ENCODE measurements around the gene VAV2.

The VAV2 gene

DNA sequence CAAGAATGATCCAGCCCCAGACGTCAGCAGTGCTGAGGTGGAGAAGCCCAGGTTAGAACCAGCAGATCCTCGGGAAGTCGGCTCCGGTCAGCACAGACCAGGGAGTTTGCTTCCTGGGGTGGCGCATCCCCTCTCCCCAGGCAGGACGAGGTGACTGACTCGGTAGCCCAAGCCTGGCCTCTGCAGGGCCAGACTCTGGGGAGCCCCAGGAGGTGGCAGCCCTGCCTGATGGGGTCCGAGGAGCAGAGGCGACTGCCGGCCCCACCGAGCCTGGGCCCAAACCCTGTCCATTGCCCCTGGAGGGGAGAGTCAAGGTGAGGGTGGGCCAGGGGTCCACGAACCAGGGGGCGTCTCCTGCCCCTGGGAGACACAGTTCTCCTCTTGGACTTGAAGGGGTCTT lies 201.1 kb downstream of the VAV2 start:
- no peak for DNase-seq

DNA sequence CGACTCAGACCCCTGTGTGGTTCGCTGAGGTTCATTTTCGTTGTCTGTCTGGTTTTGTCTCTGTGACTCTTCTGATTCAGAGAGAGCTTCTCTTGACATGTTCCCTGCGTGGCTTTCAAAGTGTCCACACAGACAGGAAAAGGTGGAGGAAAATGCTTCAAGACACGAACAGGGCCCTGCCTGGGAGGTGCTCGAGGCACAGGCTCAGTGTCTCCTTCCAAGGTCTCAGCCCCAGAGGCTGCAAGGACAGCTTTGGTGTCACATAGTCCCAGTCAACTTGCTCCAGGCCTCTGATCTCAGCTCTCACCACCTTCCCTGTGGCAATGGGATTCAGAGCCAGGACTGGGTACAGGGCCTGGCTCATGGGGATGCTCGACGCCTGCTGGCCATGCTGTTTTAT lies 202.3 kb downstream of the VAV2 start:
- no peak for DNase-seq

DNA sequence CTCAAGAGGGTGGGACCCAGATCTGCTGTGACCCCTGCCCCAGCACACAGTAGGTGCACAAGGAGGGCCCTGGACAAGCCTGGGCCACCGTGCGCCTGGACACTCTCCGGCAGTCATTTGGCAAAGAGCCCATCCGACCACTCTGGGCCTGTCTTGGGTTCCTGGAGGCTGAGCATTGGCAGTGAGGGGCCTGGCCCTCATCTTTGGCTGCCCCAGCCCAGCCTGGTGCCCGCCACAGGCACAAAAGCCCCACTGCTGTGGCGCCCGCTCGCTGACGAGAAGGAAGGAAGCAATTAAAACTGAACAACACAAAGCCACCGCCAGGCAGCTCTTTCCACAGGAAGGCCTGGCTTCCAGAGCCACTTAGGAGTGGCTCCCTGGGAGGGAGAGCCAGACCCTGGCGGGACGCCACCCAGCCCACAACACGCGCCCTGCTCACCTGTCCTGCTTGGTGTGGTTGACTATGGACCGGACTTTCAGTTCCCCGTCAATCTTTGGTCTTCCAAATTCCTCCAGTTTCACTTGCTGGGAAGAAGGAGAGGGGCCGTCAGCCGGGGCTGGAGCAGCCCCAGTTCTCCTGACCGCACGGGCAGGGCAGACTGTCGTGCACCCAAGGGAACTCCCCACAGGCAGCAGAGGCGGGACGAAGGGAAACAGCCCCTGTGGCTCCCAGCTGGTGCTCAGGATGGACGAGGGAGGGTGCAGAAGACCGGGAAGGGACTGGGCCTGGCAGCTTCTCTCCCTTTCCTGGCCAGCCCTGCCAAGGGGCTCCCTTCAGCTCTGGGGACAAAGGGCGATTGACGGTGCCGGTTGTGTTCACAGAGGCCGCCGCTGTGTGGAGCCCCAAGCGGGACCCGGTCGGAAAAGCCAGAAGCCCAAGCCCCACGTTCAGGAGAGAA lies 203.1 kb downstream of the VAV2 start:
- no peak for DNase-seq

DNA sequence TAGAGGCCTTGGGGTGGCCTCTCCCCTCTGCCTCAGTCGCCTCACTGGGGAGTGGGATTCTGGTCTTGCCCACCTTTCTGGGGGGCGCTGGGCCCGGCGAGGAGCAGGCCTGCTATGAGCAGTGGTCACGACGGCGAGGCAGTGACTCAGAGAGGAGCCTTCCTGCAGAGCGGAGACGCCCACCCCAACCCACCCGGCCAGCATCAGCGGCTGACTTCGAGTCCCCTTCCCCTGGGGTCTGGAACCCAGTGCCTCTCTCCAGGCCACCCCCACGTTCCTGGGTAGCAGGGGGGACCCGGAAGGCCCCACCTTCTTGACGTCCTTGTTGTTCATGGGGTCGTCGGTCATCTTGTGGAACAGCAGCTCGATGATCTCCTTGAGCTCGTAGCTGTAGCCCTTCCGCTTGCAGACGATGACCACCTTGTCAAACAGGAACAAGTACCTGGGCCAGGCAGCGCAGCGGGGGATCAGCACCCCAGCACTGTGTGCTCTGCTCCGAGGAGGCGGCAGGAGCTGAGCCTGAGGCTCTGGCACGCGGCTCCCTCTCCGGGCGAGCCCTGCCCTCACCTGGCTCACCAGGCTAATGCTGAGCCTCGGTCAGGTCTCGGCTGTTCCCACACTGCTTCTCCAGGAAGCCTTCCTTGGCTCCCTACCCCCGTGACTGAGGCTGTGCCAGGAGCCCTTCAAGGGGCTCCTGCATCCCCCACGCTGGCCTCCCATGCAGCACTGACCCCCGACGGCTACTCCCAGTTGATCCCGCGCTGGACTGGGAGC lies 203.9 kb downstream of the VAV2 start:
- DNase-seq, result no peak

DNA sequence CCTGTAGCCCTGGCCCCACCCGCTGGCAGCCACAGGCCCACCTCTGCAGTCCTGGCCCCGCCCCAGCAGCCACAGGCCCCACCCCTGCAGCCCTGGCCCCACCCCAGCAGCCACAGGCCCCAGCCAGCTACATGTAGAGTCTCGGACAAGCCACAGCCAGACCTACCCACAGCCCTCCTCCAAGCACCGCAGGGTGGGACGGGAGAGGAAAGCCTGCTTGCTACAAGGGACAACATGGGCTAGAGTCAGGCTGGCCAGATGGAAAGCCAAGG lies 204.4 kb downstream of the VAV2 start:
- no peak for DNase-seq

DNA sequence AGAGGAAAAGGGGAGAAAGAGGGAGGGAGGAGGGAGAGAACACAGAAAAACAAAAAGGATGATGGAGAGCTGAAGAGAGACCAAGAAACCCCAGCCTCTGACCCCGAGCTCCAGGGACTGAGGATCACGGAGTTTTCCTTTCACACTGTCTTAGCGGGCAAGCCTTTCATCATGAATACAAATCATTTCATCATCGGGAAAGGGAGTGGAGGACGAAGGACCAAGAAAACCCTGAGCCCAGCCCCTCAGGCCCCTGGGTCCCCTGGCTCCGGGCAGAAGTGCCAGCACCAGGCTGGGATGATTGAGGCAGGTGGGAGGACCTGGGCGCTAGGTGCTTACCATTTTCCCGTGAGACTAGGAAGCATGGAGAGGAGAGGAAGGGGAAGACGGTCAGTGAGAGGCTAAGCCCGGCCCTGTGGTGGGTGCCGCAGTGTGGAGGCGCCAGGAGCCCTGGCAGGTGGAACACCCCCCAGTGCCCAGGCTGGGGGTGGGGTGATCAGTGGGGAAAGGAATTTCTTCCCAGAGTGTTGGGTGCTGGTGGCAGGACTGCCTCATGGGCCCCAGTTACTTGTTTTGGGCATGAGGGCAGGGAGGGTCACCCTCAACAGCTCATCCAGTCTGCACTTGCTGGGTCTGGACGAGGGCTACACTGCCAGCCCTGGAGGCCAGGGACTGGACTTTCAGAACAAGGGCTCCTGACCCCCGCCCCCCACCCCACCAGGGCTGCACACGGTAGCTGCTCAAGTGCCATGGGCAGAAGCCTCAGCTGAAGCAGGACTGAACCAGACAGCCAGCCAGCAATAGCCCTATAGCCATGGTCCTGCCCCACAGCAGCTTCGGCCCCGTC lies 205.0 kb downstream of the VAV2 start:
- DNase-seq, result no peak

DNA sequence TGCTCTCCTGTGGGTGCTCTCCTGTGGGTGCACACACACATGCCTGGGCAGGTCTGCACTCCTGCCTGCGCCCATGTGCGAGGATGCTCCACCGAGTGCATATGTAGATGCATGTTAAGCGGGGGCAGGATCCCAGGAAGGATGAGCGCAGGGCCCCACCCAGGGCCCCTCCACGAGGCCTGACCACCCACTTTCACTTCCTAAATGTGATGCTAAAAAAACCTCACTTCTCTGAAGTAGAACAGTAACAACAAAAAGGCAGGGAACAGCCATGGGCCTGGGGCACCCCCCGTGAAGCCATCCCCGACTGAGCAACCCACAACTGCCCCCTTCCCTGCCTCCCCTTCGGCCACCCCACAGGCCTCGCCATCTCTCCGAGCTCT lies 205.8 kb downstream of the VAV2 start:
- no peak for DNase-seq

DNA sequence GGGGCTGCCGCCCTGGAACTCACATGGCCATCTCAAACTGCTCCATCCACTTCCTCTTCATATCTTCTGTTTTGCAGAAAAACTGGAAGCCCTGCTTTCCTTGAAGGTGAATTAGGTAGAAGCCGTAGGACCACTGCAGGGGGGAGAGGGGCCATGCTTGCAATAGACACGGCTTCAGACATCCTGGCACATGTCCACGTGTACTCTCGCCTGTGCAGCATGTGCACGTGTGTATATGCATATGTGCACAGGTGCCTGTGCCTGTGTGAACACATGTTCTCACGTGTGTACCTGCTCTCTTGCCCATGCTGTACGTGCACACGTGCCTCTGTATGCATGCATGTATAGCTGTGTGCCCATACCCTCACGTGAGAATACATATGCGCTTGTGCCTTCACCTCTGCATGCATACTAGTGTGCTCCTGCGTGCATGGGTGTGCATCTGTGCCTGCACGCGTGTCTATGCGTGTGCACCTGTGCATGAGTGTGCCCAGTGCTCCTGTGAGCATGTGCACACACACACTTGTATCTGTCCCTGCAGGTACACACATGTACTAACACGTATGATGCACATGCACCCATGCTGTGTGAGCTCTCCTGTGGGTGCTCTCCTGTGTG lies 206.3 kb downstream of the VAV2 start:
- DNase-seq, result no peak

DNA sequence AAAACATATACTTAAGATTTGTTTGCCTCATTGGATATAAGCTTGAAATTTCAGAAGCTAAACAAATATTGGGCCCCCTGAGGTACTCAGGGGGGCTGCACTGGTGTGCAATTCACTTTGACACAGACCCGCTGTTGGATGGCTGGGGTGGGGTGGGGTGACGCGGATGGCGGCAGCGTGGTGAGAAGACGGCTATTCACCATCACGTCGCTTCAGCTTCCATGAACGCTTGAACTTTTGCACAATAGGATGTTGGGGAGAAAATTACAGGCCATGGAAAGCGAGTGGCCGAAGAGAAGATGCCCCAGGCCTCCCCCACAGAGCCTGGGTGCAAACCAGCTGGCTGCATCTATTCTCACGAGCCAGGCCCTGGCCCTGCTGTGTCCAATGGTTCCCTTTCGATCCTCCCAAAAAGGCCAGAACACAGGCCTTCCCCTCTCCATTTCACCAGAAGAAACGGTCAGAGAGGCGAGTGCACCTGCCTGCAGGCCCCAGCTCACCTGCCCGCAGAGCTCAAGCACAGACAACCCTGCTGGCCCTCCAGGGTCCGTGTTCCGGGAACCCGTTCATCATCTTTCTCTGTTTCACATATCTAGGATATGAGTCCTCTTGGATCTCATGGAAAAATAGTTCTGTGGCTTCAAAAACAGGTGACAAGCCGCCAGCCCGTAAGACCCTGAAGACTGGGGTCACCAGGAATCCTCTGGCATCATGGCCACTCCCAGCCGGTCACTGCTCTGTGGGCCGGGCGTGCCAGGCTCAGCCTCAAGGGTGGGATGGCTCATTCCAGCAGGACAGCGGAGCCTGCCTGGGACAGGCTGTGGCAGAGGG lies 207.2 kb downstream of the VAV2 start:
- no peak for DNase-seq

DNA sequence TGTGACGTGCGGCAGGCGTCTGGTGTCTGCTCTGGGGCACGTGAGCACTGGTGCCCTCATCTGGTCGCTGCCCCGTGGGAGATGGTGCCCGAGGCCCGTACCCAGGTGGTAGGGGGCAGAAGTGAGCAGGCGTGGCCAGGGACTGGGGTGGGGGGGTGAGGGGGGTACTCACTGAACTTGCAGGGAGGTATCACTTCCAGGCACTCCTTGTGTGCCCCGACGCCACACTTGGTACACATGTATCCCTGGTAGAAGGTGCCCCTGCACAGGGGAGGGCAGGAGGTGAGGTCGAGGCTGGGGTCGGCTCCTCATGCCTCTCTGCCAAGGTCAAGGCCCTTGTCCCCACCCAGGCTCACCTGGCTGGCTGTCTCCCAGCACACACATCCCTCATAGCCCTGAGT lies 208.8 kb downstream of the VAV2 start:
- no peak for DNase-seq

DNA sequence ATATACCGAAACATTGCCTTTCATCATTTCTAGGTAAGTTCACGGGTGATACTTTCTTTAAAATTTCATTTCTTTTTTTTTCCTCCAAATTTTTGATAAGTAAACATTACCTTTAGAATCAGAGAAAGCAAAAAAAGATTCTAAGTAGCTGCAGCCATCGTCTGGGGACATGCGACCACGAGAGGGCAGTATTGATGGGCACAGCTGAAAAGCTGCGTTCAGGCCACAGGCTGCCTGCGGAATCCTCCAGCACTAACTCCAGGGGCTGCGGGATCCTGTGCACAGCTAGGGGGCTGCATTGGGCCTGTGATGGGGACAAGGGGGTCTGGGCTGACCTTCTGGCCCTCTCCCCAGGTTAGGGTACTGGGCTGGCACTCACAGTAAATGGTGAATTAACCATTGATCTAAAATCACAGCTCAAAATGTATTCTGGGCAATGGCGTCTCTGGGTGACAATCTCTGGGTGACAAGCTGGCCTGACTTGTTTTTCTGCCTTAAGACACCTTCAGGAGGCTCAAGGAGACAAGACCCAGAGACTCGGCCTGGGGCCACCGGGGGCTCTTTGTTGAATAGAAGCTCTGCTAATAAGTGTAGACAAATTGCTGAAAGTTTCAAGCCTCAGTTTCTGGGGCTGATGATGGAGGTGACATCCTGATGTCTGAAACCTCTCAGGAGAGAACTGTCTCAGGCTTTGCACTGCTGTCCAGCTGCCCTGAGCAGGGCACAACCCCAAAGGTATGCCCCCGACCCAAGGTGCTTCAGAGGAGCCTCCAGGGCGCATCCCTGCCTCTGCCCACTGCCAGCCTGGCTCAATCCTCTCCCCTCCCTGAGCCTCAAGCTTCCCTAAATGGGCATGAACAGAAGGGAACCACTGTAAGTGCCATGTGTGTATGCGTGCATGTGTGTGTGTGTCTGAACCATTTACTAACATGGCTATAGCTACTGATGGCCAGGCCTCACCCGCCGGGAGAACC lies 209.7 kb downstream of the VAV2 start:
- peak; percentile 67 for DNase-seq

DNA sequence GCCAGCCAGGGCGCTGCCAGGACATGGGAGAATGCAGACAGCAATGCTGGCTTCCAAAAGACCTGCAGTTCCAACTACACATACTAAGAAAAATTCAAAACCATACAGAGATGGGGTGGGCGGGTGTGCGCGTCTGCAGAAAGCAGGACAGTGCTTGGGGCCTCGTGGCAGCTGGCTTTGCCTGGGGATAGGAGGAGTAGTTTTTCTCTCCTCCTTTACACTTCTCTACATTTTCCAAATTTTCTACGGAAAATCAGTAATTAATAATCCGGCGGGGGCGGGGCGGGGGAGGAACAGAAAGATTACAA lies 210.3 kb downstream of the VAV2 start:
- no peak for DNase-seq

DNA sequence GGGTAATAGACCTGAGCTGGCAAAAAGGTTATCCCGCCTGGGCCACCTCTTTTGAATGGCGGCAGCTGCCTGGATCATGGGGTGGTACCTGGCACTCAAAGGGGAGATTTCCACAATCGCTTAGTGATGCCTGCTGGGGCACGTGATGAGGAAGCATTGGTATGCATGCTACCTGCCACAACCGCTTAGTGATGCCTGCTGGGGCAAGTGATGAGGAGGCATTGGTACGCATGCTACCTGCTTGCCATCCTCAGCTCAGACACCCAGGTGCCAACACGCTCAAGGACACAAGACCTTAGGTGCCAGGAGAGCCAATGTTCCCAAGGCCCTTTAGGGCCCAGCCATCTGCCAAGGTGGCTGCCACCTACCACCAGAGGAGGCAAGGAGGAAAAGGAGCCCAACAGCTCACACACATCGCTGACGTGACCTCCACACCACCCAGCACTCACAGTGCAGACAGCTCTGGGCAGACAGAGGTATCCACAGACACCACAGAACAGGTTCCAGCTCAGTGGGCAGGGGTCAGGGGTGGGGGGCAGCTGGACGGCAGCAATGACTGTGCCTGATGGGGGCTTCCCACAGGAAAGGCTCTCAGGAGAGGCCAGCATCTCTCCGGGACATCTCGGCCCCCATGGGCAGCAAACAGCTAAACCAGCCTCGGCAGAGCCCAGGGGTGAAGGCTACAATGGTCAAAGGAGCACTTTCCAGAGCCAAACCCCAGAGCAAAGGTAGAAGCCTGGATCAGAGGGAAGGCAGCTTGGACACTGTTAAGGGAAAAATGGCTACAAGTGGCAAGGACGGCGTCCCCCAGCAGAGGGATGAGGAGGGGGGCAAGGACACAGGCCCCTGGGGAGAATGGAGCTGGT lies 210.9 kb downstream of the VAV2 start:
- no peak for DNase-seq

DNA sequence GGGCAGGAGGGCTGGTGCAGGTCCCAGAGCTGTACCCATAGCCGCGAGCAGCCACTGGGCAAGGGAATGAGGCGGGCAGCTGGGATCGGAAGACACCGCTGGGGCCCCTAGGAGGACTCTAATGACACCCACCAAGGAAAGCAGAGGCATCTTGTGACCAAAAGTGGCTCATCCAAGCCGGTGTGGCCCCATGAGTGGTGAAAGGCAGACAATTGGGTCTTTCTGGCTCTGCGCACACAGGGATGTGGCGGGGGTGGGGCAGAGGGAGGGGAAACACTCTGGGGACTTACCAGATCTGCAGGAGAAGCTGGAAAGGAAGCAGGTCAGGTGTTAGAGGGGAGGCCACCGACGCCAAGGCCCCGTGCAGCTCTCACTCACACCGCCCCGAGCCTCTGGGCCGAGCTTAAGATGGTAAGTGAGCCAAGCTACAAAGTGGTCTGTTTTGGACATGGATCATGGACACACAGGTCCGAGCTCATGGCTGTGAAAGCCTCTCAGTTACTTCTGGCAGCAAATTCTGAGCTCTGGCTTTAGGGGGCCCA lies 211.6 kb downstream of the VAV2 start:
- no peak for DNase-seq

DNA sequence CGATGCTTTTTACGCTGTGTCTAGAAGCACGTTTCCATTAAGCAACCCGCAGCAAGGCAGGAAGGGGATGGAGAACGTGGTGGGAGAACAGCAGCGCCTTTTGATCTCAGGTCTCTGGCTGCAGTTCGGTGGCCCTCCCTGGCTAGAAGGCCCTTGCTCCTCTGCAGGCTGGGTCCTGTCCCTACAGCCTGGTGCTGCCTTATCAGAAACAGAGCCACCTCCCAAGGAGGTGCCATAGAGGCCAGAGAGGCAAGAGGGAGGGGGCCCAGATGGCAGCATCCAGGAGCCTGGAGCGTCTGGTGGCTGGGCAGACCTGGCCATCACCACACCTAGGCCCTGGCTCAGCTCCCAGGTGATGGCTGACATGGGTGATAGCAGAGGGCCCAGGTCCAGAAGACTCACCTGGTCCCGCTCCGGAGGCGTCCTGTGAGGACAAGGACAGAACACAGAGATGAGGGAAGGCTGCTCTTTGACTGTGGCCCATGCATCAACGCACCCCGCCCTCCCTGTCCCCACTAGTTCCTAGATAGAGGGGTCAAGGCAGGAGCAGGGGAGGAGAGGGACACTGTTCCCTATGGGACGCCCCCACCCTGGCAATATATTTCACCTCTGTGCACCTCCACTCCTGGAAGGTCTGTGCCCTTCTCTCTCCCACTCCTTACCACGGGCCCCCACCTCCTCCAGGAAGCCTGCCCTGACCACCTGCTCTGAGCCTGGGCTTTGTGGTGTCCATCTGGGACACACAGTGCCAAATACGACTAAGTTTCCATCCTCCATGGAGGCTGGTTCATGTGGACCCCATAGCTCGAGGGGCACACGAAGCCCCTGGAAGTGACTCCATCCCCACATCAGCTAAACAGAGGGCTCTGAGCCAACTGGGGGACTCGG lies 212.4 kb downstream of the VAV2 start:
- no peak for DNase-seq

DNA sequence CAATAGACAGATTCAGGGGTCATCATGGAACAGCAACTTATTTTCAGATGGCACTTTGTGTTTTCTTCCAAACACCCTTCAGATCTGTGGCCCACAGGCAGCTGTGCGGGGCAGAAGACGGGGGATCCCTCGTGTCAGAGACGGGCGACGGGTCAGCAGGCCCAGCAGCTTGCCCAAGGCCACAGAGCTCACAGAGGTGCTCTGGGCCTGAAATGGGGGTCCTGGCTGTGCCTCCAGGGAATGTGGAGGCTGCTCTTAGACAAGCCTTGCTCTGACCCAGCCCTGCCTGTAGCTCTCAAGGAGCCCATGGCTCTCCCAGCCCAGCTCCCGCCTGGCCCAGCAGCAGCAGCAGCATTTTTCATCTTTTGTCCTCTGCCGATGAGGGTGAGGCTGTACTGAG lies 213.0 kb downstream of the VAV2 start:
- no peak for DNase-seq

DNA sequence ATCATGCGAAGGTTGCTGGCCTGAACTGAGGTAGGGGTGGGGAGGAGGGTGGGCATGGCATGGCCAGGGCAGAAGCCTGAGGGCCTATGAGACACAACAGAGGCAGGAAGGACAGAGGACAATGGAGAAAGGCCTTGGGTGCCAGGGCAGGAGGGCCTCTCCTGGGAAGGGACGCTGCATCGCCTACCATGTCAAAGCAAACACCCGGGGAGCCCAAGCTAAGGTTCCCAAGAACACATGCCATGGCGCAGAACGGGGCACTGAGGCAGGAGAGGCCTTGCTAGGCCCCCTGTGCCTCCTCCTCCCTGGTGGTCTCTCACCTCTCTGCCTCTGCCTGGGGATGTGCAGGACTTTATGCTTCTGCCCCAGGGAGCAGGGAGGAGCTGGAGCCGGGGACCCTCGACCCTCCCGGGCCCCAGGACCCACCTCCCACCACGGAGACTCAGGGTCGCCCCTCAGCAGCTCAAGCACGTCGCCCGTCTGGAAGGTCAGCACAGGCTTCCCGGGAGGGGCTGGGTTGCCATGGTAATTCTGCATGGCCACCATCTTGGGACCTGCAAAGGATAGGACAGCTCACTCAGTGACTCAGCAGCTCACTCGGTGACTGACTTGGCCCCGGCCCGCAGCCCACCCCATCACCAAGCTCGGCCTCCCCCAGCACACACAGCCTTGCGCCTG lies 213.6 kb downstream of the VAV2 start:
- no peak for DNase-seq

DNA sequence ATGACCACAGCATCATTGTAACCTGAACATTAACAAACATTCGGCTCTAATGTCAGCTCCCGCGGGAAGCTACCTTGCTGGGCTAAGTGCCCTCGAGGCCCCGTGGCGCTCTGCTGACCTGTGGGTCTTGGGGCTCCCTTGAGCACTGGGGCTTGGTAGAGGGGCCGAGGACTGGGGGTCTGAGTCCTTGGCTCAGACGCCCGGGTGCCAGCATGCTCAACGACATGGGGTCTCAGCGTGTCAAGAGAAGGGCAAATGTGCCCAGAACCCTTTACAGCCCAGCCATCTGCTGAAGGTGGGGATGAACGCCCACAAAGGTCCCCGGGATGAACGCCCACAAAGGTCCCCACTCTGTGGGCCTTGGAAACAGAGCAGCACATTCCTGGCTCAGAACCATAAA lies 214.3 kb downstream of the VAV2 start:
- DNase-seq, result no peak

All from stimulated activated CD4-positive, alpha-beta T cell treated with anti-CD3 and anti-CD28 coated beads, Interleukin-1b, Interleukin-23, amount 100 ng/mL, for 48 hours (primary cell).